Measurements from ENCODE around the gene TFDP1.

Gene TFDP1

DNA sequence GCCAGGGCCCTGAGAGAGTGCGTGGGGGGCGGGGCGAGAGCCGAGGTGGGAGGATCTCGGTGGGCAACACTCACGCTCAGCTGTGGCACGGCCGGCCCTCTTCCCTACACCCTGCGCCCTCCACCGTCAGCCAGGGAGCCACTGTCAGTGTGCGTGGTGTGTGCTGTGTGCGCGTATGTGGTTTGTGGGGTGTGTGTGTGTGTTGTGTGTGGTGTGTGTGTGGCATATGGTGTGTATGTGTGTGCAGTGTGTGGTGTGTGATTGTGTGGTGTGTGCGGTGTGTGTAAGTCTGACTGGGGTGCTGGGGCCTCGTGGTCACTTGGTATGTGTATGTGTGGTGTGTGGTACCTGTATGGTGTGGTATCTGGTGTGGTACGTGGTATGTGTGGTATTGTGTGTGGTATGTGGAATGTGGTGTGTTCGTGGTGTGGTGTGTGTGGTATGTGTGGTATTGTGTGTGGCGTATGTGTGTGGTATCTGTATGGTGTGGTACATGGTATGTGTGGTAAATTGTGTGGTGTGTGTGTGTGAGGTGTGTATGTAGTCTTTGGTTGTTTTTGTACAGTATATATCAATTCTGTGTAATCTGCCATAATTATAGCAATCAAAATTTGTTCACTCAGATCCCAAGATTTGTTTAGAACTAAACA, 87.6 kb downstream of the TFDP1 start:
- H3K79me1 ChIP-seq (ENCODE audit: low read depth, low read length), result peaks cover 10% of the 10 kb centered on the region
- H2BK15ac ChIP-seq (ENCODE audit: low read length), result no peak overlapping the region
- H2AFZ ChIP-seq (ENCODE audit: low read length), result no peak overlapping the region
- peak overlapping the region; percentile 53 for H3K9ac ChIP-seq (ENCODE audit: low read depth, low read length, poor library complexity)
- peak overlapping the region; percentile 43 for H2BK12ac ChIP-seq (ENCODE audit: low read length)
- H3K27me3 ChIP-seq (ENCODE audit: control insufficient read depth in 3 of 3, insufficient read depth in 3 of 3, low read depth in 1 of 3, low read length in 3 of 3), result peaks cover 0 to 2% (median 0%) of the 10 kb centered on the region in 3 experiments
- no peak for DNase-seq (ENCODE audit: low spot score)
- peak overlapping the region; percentile 60 for H3K18ac ChIP-seq (ENCODE audit: low read length)
- H2AK5ac ChIP-seq (ENCODE audit: low read depth, low read length), result peak overlapping the region; percentile 51
- H3K14ac ChIP-seq (ENCODE audit: low read length), result peak overlapping the region; percentile 97
- H4K91ac ChIP-seq (ENCODE audit: low read depth, low read length, poor library complexity), result peak overlapping the region; percentile 18
- H3K4ac ChIP-seq (ENCODE audit: low read length), result peak overlapping the region; percentile 1
- H3K9me3 ChIP-seq (replicated peaks in 1 of 2; ENCODE audit: control insufficient read depth in 2 of 2, insufficient read depth in 1 of 2, low read depth in 1 of 2, low read length in 2 of 2), result peaks cover 0 to 4% of the 10 kb centered on the region in 2 donors
- peak overlapping the region in 1 of 2 donors; percentile 31 for H3K4me3 ChIP-seq (ENCODE audit: low read length in 2 of 2)
- H3K27ac ChIP-seq (replicated peaks; ENCODE audit: low read length), result no peak overlapping the region
- H2BK5ac ChIP-seq (ENCODE audit: low read length), result peak overlapping the region; percentile 29
- H3K4me2 ChIP-seq (ENCODE audit: insufficient read depth, low read length, poor library complexity, severe bottlenecking), result no peak overlapping the region
- no peak overlapping the region for H2BK120ac ChIP-seq (ENCODE audit: low read depth, low read length)
- H3K4me1 ChIP-seq (ENCODE audit: control insufficient read depth in 2 of 2, insufficient read depth in 1 of 2, low read depth in 1 of 2, low read length in 2 of 2), result peaks cover 1 to 4% of the 10 kb centered on the region in 2 donors
- no peaks in the 10 kb centered on the region for H3K36me3 ChIP-seq (replicated peaks in 1 of 2; ENCODE audit: control insufficient read depth in 2 of 2, insufficient read depth in 2 of 2, low read length in 2 of 2)
- peak overlapping the region; percentile 8 for H4K8ac ChIP-seq (ENCODE audit: low read depth, low read length)
- WGBS, 2 donors (ENCODE audit: extremely low coverage in 2 of 2, insufficient read length in 2 of 2, insufficient replicate concordance in 1 of 2), result 89 to 100% methylated on average over 3 of the region's 18 CpGs
- H3K23ac ChIP-seq (ENCODE audit: low read depth, low read length, poor library complexity), result peak overlapping the region; percentile 80

All from neuronal stem cell (in vitro differentiated cells).